ENCODE data around the gene BMS1.

Gene BMS1

DNA sequence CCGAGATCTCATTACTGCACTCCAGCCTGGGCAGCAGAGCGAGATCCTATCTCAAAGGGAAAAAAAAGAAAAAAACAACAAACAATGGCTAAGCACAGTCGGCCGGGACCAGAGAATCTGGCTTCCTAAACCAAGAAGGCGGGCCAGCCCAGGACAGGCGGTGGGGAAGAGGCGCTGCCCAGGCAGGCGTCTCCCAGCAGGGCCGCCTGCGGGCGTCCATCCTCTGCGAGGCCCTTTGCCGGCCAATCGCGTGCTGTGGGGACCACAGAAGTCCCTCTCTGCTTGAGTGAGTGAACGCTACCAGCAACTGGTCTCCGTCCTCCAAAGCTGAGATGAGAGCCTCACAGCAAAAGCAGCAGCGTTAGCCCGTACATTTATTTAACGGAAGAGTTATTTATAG, 14.7 kb upstream of the BMS1 start:
- Mint-ChIP-seq H3K27ac (no peak overlapping the region), H3K4me3 (no peak overlapping the region), H3K36me3 (ENCODE audit: low read depth) (peaks cover 3% of the 10 kb centered on the region), H3K4me1 (peaks cover 6% of the 10 kb centered on the region), H3K27me3 (ENCODE audit: low read depth, poor library complexity) (peaks cover 39% of the 10 kb centered on the region), H3K9me3 (peaks cover 59% of the 10 kb centered on the region)
- DNase-seq = no peak
- TF ChIP-seq CTCF (IDR thresholded peaks at IDR 0.05) = no peak

DNA sequence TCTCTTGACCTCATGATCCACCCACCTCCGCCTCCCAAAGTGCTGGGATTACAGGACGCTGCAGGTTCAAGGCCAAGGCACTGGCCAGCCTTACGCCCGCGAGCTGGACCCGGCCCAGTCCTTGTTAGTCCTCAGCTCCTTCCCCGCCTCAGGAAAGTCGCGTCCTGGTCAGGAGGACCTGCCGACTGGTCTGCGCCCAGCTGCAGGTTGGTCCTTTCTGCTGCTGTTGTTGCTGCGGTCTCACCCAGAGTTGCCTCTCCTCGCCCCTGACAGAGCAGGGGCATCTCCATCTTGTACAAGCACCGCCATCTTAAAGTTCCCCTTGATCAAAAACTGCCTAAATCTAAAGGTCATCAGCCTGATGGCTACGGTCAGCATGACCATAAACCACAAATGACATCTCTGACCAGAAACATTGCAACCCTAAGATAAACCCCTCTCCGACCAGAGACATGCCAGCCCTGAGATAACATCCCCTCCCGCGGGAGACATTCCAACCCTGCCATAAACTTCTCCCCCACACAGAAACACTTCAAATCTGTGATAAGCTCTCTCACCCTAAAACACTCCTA, 13.9 kb upstream of the BMS1 start:
- Mint-ChIP-seq H3K27me3 (ENCODE audit: low read depth, poor library complexity) (peaks cover 33% of the 10 kb centered on the region), H3K4me1 (peaks cover 6% of the 10 kb centered on the region), H3K4me3 (no peak overlapping the region), H3K9me3 (peaks cover 56% of the 10 kb centered on the region), H3K27ac (no peak overlapping the region), H3K36me3 (ENCODE audit: low read depth) (peaks cover 3% of the 10 kb centered on the region)
- DNase-seq = no peak
- TF ChIP-seq CTCF (IDR thresholded peaks at IDR 0.05) = no peak

- DNase-seq = no peak
- peaks cover 31% of the 10 kb centered on the region for H3K27me3 Mint-ChIP-seq (ENCODE audit: low read depth, poor library complexity)
- no peak overlapping the region for H3K4me3 Mint-ChIP-seq
- H3K9me3 Mint-ChIP-seq = peaks cover 51% of the 10 kb centered on the region
- H3K4me1 Mint-ChIP-seq = peaks cover 6% of the 10 kb centered on the region
- TF ChIP-seq CTCF (IDR thresholded peaks at IDR 0.05) = no peak
- peaks cover 3% of the 10 kb centered on the region for H3K36me3 Mint-ChIP-seq (ENCODE audit: low read depth)
- no peak overlapping the region for H3K27ac Mint-ChIP-seq
These were observed 13.4 kb upstream of the BMS1 start for GRCh38 chr10:42769173-42769572.

DNA sequence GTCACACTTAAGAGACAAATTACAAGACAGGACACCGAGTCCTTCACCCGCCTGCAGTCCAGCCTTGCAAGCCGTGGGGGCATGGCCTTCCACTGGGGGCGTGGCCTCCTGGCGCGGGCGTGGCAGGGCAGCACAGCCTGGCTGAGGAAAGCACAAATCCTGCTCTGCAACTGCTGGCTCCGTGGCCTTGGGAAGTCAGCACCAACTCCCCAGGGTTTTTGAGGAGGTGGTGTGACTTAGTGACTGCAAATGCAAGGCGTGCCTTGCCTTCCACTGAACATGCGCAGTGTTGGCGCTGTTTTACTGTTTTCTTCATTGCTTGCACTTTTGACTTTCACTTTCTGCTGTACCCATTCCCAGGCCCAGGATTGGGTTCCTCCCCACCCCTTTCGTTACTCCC, 12.9 kb upstream of the BMS1 start:
- H3K9me3 Mint-ChIP-seq = peaks cover 48% of the 10 kb centered on the region
- peaks cover 6% of the 10 kb centered on the region for H3K4me1 Mint-ChIP-seq
- peaks cover 29% of the 10 kb centered on the region for H3K27me3 Mint-ChIP-seq (ENCODE audit: low read depth, poor library complexity)
- H3K4me3 Mint-ChIP-seq = no peak overlapping the region
- DNase-seq = no peak
- H3K36me3 Mint-ChIP-seq (ENCODE audit: low read depth) = peaks cover 3% of the 10 kb centered on the region
- H3K27ac Mint-ChIP-seq = no peak overlapping the region
- TF ChIP-seq CTCF (IDR thresholded peaks at IDR 0.05) = no peak

GRCh38 chr10:42776681-42777080, 5.9 kb upstream of the BMS1 start:
- no peak for DNase-seq
- no peak for TF ChIP-seq CTCF (IDR thresholded peaks at IDR 0.05)
- Mint-ChIP-seq H3K4me1 (no peaks in the 10 kb centered on the region), H3K27ac (no peak overlapping the region), H3K27me3 (ENCODE audit: low read depth, poor library complexity) (peaks cover 62% of the 10 kb centered on the region), H3K36me3 (ENCODE audit: low read depth) (peaks cover 4% of the 10 kb centered on the region), H3K4me3 (no peak overlapping the region), H3K9me3 (peaks cover 14% of the 10 kb centered on the region)

- Mint-ChIP-seq H3K4me3 (peak overlapping the region; percentile 94), H3K4me1 (peaks cover 9% of the 10 kb centered on the region), H3K36me3 (ENCODE audit: low read depth) (peaks cover 14% of the 10 kb centered on the region), H3K27me3 (ENCODE audit: low read depth, poor library complexity) (peaks cover 54% of the 10 kb centered on the region), H3K9me3 (peaks cover 14% of the 10 kb centered on the region), H3K27ac (no peak overlapping the region)
- no peak for TF ChIP-seq CTCF (IDR thresholded peaks at IDR 0.05)
- DNase-seq = no peak
These were observed 2.1 kb upstream of the BMS1 start for GRCh38 chr10:42780456-42780855.

Measured in nephron progenitor cell (in vitro differentiated cells).